ENCODE measurements around the gene SETD1A.

The SETD1A gene

DNA sequence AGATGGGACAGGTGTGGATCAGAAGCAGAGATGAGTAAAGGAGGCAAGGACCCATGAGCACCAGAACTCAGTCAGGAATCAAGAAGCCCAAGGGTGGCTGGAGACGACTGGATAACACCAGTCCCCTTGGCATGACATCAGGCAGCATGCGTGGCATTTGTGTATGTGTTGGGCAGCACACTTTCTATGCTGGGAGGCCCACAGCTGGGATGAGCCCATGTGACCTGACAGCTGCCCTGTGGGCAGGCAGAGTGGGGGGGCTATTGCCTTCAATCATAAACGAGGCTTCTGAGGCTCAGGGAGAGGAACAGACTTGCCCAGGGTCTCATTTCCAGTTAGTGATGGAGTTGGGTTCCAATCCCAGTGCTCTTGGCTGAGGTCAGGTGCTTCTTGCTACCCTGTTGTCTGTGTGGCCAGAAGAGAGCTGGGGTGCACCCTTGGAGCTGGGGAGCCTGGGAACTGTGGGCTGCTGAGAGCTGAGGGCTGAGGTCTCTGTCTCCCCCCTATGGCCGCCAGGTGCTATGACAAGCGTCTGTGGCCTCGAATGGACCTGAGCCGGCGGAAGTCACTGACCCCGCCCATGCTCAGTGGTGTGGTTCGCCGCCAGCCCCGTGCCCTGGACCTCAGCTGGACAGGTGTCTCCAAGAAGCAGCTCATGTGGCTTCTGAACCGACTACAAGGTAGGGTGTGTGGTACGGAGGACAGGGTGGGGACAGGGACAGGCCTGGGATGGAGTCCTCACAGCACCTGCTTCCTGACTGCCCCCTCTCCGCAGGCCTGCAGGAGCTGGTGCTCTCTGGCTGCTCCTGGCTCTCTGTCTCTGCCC lies 15.7 kb upstream of the SETD1A start:
- no peak overlapping the region for H3K4me3 ChIP-seq (ENCODE audit: low read length)
- TF ChIP-seq ZNF274 (IDR thresholded peaks at IDR 0.05; ENCODE audit: low read depth, low read length): no peak

DNA sequence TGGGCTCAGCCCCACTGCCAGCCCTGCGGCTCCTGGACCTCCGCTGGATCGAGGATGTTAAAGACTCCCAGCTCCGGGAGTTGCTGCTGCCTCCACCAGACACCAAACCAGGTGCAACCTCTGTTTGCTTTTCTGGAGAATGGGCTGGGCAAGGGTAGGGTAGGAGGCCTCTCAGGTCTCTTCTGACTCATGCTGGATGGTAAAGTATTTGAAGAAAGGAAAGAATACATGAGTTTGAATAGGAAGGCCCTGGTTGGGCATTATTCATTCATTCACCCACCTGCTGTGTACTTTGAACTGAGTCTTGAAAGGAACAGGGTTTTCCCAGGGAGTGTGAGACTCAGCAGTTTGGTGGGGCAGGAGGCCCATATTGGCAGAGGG lies 15.1 kb upstream of the SETD1A start:
- no peak overlapping the region for H3K4me3 ChIP-seq (ENCODE audit: low read length)

GRCh38 chr16:30944352-30944751 lies 13.2 kb upstream of the SETD1A start:
- no peak for TF ChIP-seq ZNF274 (IDR thresholded peaks at IDR 0.05; ENCODE audit: low read depth, low read length)

More for the DNA sequence above, 15.1 kb upstream of the SETD1A start:
- no peak for TF ChIP-seq ZNF274 (IDR thresholded peaks at IDR 0.05; ENCODE audit: low read depth, low read length)

DNA sequence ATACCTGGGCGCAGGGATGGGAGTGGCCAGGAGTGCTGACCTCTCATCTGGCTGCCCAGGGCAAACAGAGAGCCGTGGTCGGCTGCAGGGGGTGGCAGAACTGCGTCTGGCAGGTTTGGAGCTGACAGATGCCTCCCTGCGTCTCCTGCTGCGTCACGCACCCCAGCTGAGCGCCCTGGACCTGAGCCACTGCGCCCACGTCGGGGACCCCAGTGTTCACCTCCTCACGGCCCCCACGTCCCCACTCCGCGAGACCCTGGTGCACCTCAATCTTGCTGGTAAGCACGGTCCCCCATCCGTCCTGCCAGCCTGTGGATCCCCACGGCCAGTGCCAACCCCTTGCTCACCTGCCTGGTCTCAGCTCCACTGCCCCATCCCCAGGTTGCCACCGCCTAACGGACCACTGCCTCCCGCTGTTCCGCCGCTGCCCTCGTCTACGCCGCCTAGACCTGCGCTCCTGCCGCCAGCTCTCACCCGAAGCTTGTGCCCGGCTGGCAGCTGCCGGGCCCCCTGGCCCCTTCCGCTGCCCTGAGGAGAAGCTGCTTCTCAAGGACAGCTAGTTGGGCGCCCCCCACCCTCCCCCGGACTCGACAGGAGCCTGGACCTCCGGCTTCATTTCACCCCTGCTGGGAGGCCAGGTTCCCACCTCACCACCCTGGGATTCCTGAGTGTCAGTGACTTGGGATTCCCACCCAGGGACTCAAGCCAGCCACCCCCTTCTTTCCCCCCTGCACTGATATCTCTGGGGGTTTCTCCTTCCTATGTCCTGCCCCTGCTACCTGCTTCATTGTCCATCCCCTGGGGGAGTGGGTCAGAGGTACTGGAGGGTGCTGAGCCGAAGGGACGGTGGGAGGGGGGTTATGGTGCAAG lies 10.6 kb upstream of the SETD1A start:
- no peak overlapping the region for H3K4me3 ChIP-seq (ENCODE audit: low read length)
- TF ChIP-seq ZNF274 (IDR thresholded peaks at IDR 0.05; ENCODE audit: low read depth, low read length): no peak

More at GRCh38 chr16:30944352-30944751, 13.2 kb upstream of the SETD1A start:
- no peak overlapping the region for H3K4me3 ChIP-seq (ENCODE audit: low read length)

- TF ChIP-seq ZNF274 (IDR thresholded peaks at IDR 0.05; ENCODE audit: low read depth, low read length): no peak
- no peak overlapping the region for H3K4me3 ChIP-seq (ENCODE audit: low read length)
These were observed 10.1 kb upstream of the SETD1A start for GRCh38 chr16:30947541-30947858.

DNA sequence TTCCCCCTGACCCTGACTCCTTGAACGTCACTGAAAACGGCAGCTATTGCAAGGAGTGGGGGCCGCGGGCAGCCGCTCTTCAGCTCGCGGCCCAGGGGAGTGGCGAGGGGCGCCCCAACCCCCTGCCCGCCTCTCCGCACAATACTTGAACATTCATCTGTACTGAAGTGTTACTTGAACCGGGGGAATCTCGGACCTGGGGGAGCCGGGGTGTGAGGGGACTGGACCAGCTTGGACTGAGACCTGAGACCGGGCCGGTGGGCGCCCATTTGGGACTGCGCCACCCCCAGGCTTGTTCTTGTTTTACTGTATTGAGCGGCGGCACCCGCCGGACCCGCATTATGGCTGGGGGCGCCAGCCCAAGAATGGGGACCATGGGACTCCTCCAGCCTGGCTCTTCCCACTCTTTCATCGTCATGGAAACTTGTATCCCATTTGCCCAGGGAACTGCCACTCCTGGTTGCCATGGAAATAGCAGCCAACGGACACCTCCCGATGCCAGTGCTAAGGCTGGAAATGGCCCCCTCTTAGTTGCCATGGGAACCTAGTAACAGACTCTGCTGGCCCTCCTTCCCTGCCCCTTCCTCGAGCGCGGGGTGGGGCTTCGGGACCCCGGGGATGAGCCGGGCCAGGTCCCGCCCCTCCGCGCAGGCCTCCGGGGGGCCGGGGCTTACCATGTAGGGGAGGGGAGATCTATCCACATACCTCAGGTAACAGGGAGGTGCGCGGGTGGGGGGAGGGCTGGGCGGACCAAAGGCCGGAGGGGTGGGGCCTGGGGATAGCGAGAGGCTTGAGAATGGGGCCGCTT lies 9.5 kb upstream of the SETD1A start:
- H3K4me3 ChIP-seq (ENCODE audit: low read length): peak overlapping the region; percentile 71; the same call in 1 of the 2 replicates
- TF ChIP-seq ZNF274 (IDR thresholded peaks at IDR 0.05; ENCODE audit: low read depth, low read length): no peak

- H3K4me3 ChIP-seq (ENCODE audit: low read length): peak within 1 kb of the TSS; percentile 71
- no peak for TF ChIP-seq ZNF274 (IDR thresholded peaks at IDR 0.05; ENCODE audit: low read depth, low read length)
These were observed 8.6 kb upstream of the SETD1A start, which contains the start of gene ORAI3 for GRCh38 chr16:30948667-30949649. ORAI3 (plus strand) TSS chr16:30949068; CDS start chr16:30949290, 222 bp downstream.

DNA sequence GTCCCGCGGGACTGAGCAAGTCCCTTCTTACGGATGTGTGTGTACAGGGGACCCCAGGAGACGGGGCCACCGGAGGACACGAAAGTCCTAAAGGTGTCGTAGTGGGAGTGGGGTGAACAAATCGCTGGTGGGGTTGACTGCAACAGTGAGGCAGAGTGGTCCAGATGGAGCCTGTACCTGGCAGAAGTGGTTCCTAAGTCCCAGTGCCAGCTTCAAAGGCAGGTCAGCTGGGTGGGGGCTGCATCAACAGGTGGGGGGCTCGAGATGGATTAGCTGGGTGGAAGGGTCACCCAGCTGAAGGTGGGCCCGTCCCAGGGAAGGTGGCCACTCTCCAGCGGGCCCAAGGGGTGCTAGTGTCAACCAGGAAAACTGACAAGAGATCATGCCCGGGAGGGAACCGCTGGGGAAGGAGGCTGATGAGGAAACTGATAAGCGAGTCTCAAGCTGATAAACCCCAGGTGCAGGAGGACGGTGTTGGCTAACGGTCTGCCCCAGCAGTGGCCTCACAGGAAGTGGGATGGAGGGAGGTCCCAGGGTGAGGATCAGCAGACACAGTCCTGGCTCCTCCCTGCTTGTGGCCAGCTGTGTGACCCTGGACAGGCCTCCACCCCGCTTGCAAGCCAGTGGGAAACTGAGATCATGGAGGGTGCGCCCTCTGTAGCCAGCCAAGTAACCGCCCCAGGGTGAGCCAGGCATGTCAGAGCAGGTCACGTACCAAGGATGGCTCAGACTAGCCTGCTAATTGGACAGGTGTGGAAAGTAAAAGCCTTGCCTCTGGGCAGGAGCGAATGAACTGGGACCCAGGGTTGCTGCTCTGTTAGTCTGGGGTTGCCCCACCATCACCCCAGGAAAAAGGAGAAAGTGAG lies 7.7 kb upstream of the SETD1A start:
- H3K4me3 ChIP-seq (ENCODE audit: low read length): peak overlapping the region; percentile 71
- TF ChIP-seq ZNF274 (IDR thresholded peaks at IDR 0.05; ENCODE audit: low read depth, low read length): no peak

- peak overlapping the region; percentile 71; the same call in 1 of the 2 replicates for H3K4me3 ChIP-seq (ENCODE audit: low read length)
- TF ChIP-seq ZNF274 (IDR thresholded peaks at IDR 0.05; ENCODE audit: low read depth, low read length): no peak
These were observed 7.0 kb upstream of the SETD1A start for GRCh38 chr16:30950516-30951065.

- H3K4me3 ChIP-seq (ENCODE audit: low read length): no peak overlapping the region
- no peak for TF ChIP-seq ZNF274 (IDR thresholded peaks at IDR 0.05; ENCODE audit: low read depth, low read length)
These were observed 6.4 kb upstream of the SETD1A start for GRCh38 chr16:30951193-30951592.

- no peak for TF ChIP-seq ZNF274 (IDR thresholded peaks at IDR 0.05; ENCODE audit: low read depth, low read length)
- H3K4me3 ChIP-seq (ENCODE audit: low read length): no peak overlapping the region
These were observed 5.8 kb upstream of the SETD1A start for GRCh38 chr16:30951750-30952149.

DNA sequence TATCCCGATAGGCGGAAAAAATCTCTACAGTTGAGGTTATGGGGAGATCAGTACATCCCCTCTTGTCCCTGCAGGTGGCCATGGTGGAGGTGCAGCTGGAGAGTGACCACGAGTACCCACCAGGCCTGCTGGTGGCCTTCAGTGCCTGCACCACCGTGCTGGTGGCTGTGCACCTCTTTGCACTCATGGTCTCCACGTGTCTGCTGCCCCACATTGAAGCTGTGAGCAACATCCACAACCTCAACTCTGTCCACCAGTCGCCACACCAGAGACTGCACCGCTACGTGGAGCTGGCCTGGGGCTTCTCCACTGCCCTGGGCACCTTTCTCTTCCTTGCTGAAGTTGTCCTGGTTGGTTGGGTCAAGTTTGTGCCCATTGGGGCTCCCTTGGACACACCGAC lies 4.4 kb upstream of the SETD1A start:
- TF ChIP-seq ZNF274 (IDR thresholded peaks at IDR 0.05; ENCODE audit: low read depth, low read length): no peak
- no peak overlapping the region for H3K4me3 ChIP-seq (ENCODE audit: low read length)

Data from GM08714 (cell line).